ENCODE measurements around the gene AMY2B. TPM values are rescaled to one million over a fixed set of nuclear protein-coding genes. Genes with fewer than 3 reads are reported as not detected.

AMY2B gene
- polyA plus RNA-seq, 1 donor from 2014 or later = 0.63 TPM

Other genes starting within 250 kb of the AMY2B start
- gene RNPC3, start 45.9 kb upstream of the AMY2B start, polyA plus RNA-seq (ENCODE audit: insufficient read depth, low read depth, low replicate concordance) = 4.5 TPM
- not detected for gene AMY2A, start 45.8 kb downstream of the AMY2B start, polyA plus RNA-seq (ENCODE audit: insufficient read depth, low read depth, low replicate concordance)
- gene AMY1A, start 84.2 kb downstream of the AMY2B start, polyA plus RNA-seq (ENCODE audit: insufficient read depth, low read depth, low replicate concordance) = not detected
- not detected for gene AMY1B, start 124.6 kb downstream of the AMY2B start, polyA plus RNA-seq (ENCODE audit: insufficient read depth, low read depth, low replicate concordance)
- not detected for gene AMY1C, start 178.3 kb downstream of the AMY2B start, polyA plus RNA-seq (ENCODE audit: insufficient read depth, low read depth, low replicate concordance)

Measured in brain (organoid and tissue), 1 donor.